ENCODE data around the gene TMBIM4.
A peak's percentile ranks its signal among the peaks of the same experiment; 100 is the strongest.

The TMBIM4 gene

GRCh38 chr12:66197495-66197921 is 27.7 kb upstream of the TMBIM4 start:
- no peak for TF ChIP-seq POLR2AphosphoS5 (IDR thresholded peaks at IDR 0.05; ENCODE audit: low read depth, low read length)
- TF ChIP-seq TAF1 (IDR thresholded peaks at IDR 0.05; ENCODE audit: low read depth, low read length) = no peak
- TF ChIP-seq POLR2A (IDR thresholded peaks at IDR 0.05; ENCODE audit: low read depth, low read length) = no peak
- TF ChIP-seq PAX5 (IDR thresholded peaks at IDR 0.05; ENCODE audit: insufficient read depth, low read length, severe bottlenecking) = no peak
- no peak for TF ChIP-seq POU2F2 (IDR thresholded peaks at IDR 0.05; ENCODE audit: low read depth, low read length)
- no peak for TF ChIP-seq SPI1 (IDR thresholded peaks at IDR 0.05; ENCODE audit: low read depth, low read length)
- FAIRE-seq (no peak), DNase-seq (ENCODE audit: insufficient read length, low spot score) (no peak)

GRCh38 chr12:66196806-66197205 is 27.0 kb upstream of the TMBIM4 start:
- FAIRE-seq (peak; percentile 5), DNase-seq (ENCODE audit: insufficient read length, low spot score) (no peak)
- no peak for TF ChIP-seq PAX5 (IDR thresholded peaks at IDR 0.05; ENCODE audit: insufficient read depth, low read length, severe bottlenecking)
- TF ChIP-seq POLR2AphosphoS5 (IDR thresholded peaks at IDR 0.05; ENCODE audit: low read depth, low read length) = no peak
- no peak for TF ChIP-seq TAF1 (IDR thresholded peaks at IDR 0.05; ENCODE audit: low read depth, low read length)
- peak; percentile 25; the same call in 1 of the 2 replicates for TF ChIP-seq POLR2A (IDR thresholded peaks at IDR 0.05; ENCODE audit: low read depth, low read length)
- TF ChIP-seq POU2F2 (IDR thresholded peaks at IDR 0.05; ENCODE audit: low read depth, low read length) = peak; percentile 92
- TF ChIP-seq SPI1 (IDR thresholded peaks at IDR 0.05; ENCODE audit: low read depth, low read length) = no peak

GRCh38 chr12:66195242-66195641 is 25.4 kb upstream of the TMBIM4 start:
- FAIRE-seq (peak; percentile 41), DNase-seq (ENCODE audit: insufficient read length, low spot score) (no peak)
- no peak for TF ChIP-seq PAX5 (IDR thresholded peaks at IDR 0.05; ENCODE audit: insufficient read depth, low read length, severe bottlenecking)
- TF ChIP-seq POU2F2 (IDR thresholded peaks at IDR 0.05; ENCODE audit: low read depth, low read length) = no peak
- TF ChIP-seq POLR2A (IDR thresholded peaks at IDR 0.05; ENCODE audit: low read depth, low read length) = no peak
- no peak for TF ChIP-seq TAF1 (IDR thresholded peaks at IDR 0.05; ENCODE audit: low read depth, low read length)
- no peak for TF ChIP-seq SPI1 (IDR thresholded peaks at IDR 0.05; ENCODE audit: low read depth, low read length)

- no peak for TF ChIP-seq TAF1 (IDR thresholded peaks at IDR 0.05; ENCODE audit: low read depth, low read length)
- TF ChIP-seq SPI1 (IDR thresholded peaks at IDR 0.05; ENCODE audit: low read depth, low read length) = peak; percentile 78
- TF ChIP-seq POLR2A (IDR thresholded peaks at IDR 0.05; ENCODE audit: low read depth, low read length) = no peak
- FAIRE-seq (no peak), DNase-seq (ENCODE audit: insufficient read length, low spot score) (no peak)
Observed at GRCh38 chr12:66194122-66194521, 24.3 kb upstream of the TMBIM4 start.

- TF ChIP-seq POLR2A (IDR thresholded peaks at IDR 0.05; ENCODE audit: low read depth, low read length) (no peak), POLR2AphosphoS5 (IDR thresholded peaks at IDR 0.05; ENCODE audit: low read depth, low read length) (no peak), TAF1 (IDR thresholded peaks at IDR 0.05; ENCODE audit: low read depth, low read length) (no peak), PAX5 (IDR thresholded peaks at IDR 0.05; ENCODE audit: insufficient read depth, low read length, severe bottlenecking) (no peak), POU2F2 (IDR thresholded peaks at IDR 0.05; ENCODE audit: low read depth, low read length) (no peak), SPI1 (IDR thresholded peaks at IDR 0.05; ENCODE audit: low read depth, low read length) (no peak)
- FAIRE-seq (peak; percentile 13), DNase-seq (ENCODE audit: insufficient read length, low spot score) (no peak)
Observed at GRCh38 chr12:66191547-66192126, 21.8 kb upstream of the TMBIM4 start.

GRCh38 chr12:66190519-66191370 is 20.9 kb upstream of the TMBIM4 start:
- peak; percentile 20 for FAIRE-seq
- no peak for DNase-seq (ENCODE audit: insufficient read length, low spot score)
- TF ChIP-seq SPI1 (IDR thresholded peaks at IDR 0.05; ENCODE audit: low read depth, low read length) (peak; percentile 86), TAF1 (IDR thresholded peaks at IDR 0.05; ENCODE audit: low read depth, low read length) (no peak), PAX5 (IDR thresholded peaks at IDR 0.05; ENCODE audit: insufficient read depth, low read length, severe bottlenecking) (no peak), POLR2AphosphoS5 (IDR thresholded peaks at IDR 0.05; ENCODE audit: low read depth, low read length) (no peak), POLR2A (IDR thresholded peaks at IDR 0.05; ENCODE audit: low read depth, low read length) (no peak), POU2F2 (IDR thresholded peaks at IDR 0.05; ENCODE audit: low read depth, low read length) (no peak)

GRCh38 chr12:66189889-66190288 is 20.1 kb upstream of the TMBIM4 start:
- DNase-seq (ENCODE audit: insufficient read length, low spot score) (no peak), FAIRE-seq (no peak)
- TF ChIP-seq TAF1 (IDR thresholded peaks at IDR 0.05; ENCODE audit: low read depth, low read length) (no peak), POLR2A (IDR thresholded peaks at IDR 0.05; ENCODE audit: low read depth, low read length) (no peak), POLR2AphosphoS5 (IDR thresholded peaks at IDR 0.05; ENCODE audit: low read depth, low read length) (no peak), SPI1 (IDR thresholded peaks at IDR 0.05; ENCODE audit: low read depth, low read length) (no peak)

GRCh38 chr12:66189486-66189843 is 19.7 kb upstream of the TMBIM4 start:
- no peak for TF ChIP-seq POLR2A (IDR thresholded peaks at IDR 0.05; ENCODE audit: low read depth, low read length)
- peak; percentile 20 for FAIRE-seq
- no peak for DNase-seq (ENCODE audit: insufficient read length, low spot score)

GRCh38 chr12:66188584-66189485 is 19.0 kb upstream of the TMBIM4 start, which contains the start of gene IRAK3:
IRAK3 (plus strand) TSS chr12:66189214; CDS start chr12:66189300, 86 bp downstream.
- DNase-seq (ENCODE audit: insufficient read length, low spot score) (peak; percentile 52), FAIRE-seq (peak; percentile 80)
- TF ChIP-seq POU2F2 (IDR thresholded peaks at IDR 0.05; ENCODE audit: low read depth, low read length) (no peak; the same call in 1 of the 2 replicates), SPI1 (IDR thresholded peaks at IDR 0.05; ENCODE audit: low read depth, low read length) (no peak), POLR2AphosphoS5 (IDR thresholded peaks at IDR 0.05; ENCODE audit: low read depth, low read length) (no peak), POLR2A (IDR thresholded peaks at IDR 0.05; ENCODE audit: low read depth, low read length) (peak; percentile 38; the same call in 1 of the 2 replicates), TAF1 (IDR thresholded peaks at IDR 0.05; ENCODE audit: low read depth, low read length) (peak; percentile 49; the same call in 1 of the 2 replicates)
